GM18519 (cell line): Measurements from ENCODE around the gene STX5.
A peak's percentile ranks its signal among the peaks of the same experiment; 100 is the strongest.
"Not testable (repeated sequence)": the region's sequence is repeated elsewhere in the genome, so short reads cannot be mapped to it uniquely, and the experiment has no call there.

Experiments used
- ATAC-seq: cut with Tn5 transposase; IDR thresholded peaks from one replicate; pipeline ENCODE4 v1.9.1; 2021; ENCODE audit warnings: mild to moderate bottlenecking, moderate library complexity; ENCODE audit not compliant: unreplicated experiment, low FRiP score

STX5 gene, protein sequence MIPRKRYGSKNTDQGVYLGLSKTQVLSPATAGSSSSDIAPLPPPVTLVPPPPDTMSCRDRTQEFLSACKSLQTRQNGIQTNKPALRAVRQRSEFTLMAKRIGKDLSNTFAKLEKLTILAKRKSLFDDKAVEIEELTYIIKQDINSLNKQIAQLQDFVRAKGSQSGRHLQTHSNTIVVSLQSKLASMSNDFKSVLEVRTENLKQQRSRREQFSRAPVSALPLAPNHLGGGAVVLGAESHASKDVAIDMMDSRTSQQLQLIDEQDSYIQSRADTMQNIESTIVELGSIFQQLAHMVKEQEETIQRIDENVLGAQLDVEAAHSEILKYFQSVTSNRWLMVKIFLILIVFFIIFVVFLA

DNA sequence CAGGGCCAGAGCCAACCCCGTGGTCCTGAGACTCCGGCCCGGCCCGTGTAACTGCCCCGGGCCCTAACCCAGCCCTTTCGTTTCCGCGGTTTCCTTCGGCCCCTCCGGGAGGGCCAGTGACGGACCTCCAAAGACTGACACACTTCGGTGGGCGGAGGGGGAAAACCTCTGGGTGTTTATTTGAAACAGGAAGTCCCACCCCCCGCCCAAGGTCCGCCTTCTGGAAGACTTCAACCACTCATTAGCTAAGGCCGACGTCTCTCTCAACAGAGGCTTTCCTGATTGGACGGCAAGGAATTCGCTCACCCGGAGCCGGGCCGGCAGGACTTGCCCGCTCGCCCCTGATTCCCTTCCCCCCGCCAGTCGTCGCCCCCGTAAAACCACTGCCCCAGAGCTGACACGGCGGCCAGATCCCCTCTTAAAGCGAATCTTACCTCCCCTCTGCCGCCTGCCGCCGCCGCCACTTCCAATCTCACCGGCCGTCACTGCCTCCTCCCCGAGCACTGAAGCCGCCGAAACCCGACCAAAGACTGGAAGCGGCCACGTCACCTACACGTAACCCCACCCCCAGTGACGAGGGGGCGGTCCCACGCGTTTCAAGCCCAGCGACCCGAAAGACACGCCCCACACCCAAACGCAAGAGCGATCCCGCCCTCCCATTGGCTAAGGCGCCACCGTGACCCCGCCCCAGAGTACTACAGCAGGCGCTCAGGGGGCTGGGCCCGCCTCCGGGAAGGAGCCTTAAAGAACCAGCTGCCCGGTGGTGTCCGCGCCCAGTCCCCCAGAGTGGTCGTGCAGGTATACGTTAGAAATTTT, at the start of gene STX5:
Gene STX5 (minus strand): TSS at position 532 of the 816 bp plus-strand sequence. CDS start 808 bp downstream, outside the sequence.
- peak; percentile 46 for ATAC-seq

DNA sequence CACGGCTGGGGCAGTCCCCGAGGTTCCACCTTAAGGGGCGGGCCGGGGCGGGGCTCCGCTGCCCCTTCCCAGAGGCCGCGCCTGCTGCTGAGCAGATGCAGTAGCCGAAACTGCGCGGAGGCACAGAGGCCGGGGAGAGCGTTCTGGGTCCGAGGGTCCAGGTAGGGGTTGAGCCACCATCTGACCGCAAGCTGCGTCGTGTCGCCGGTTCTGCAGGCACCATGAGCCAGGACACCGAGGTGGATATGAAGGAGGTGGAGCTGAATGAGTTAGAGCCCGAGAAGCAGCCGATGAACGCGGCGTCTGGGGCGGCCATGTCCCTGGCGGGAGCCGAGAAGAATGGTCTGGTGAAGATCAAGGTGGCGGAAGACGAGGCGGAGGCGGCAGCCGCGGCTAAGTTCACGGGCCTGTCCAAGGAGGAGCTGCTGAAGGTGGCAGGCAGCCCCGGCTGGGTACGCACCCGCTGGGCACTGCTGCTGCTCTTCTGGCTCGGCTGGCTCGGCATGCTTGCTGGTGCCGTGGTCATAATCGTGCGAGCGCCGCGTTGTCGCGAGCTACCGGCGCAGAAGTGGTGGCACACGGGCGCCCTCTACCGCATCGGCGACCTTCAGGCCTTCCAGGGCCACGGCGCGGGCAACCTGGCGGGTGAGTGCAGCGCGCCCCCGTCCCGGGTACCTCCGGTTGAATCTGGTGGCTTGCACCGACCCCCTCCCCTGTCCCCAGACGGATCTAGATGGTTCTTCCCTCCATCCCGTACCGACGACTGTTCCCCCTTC, 49.1 kb upstream of the STX5 start, which contains the start of gene SLC3A2:
Gene SLC3A2 (plus strand): TSS at position 94 of the 776 bp plus-strand sequence. CDS start 128 bp downstream, at position 222.
- peak; percentile 46 for ATAC-seq

DNA sequence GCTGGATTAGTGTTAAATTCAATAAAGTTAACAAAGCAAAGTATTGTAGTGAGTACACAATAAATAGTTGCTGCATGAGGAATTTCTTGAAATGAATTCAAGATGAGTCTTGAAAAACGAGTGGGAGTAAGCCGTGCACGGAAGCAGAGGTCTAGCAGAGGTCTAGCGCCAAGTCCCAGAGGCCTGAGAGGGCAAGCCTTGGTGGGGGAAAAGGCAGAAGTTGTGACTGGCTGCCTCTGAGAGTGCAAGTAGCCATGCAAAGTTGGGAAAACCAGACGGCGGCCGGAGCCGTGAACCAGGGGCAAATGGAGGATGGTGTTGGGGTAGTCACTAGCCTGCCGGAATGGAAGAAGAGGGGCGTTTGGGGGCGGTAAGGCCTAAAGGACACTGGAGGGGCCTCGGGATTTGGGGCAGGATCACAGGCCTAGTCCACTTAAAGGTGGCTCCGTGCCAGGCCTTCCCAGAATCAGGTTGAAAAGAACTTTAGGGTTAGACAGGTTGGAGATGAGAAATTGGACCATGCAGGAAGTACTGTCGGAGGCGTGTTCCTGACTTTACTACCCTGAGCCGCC, 48.5 kb upstream of the STX5 start:
- ATAC-seq: no peak

DNA sequence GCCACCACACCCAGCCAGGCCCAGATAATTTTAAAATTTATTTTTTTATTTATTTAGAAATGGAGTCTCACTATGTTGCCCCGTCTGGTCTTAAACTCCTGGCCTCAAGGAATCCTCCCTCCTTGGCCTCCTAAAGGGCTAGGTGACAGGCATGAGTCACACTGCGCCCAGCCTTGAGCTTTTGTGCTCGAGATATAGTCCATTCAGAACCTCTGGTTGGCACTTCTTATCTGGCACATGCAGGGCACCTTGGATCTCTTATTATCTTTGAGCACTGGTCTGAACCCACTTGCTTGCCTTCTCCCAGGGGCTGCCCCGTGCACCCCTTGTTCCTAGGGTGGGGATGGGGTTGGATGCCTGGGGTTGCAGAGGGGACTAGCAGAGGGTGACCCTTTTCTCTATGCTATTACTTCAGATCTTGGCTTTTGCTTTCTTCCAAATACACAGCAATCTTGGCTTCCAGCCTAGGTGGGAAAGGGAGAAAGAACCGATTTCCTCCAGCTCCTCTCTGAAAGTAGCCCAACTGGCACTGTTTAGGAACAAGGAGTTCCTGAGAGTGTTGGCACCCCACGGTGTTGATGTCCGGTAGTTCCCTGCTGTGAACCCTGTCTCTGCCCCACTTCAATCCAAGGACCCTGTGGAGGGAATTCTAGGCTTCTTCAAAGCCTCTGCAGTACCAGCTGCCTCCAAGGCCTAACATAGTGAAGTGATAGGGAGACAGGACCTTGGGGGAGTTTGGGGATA, 47.6 kb upstream of the STX5 start:
- ATAC-seq: no peak

DNA sequence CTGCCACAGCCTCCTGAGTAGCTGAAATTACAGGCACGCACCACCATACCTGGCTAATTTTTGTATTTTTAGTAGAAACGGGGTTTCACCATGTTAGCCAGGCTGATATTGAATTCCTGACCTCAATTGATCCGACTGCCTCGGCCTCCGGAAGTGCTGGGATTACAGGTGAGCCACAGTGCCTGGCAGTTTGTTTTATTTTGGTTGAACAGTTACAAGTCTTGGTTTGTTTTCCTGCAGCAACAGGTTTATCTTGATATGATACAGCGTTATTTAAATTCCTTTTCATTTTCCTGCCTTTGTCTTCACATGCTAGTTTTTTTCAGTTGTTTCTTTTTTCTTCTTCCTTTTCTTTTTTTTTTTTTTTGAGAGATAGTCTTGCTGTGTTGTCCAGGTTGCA, 44.9 kb upstream of the STX5 start:
- ATAC-seq: no peak

DNA sequence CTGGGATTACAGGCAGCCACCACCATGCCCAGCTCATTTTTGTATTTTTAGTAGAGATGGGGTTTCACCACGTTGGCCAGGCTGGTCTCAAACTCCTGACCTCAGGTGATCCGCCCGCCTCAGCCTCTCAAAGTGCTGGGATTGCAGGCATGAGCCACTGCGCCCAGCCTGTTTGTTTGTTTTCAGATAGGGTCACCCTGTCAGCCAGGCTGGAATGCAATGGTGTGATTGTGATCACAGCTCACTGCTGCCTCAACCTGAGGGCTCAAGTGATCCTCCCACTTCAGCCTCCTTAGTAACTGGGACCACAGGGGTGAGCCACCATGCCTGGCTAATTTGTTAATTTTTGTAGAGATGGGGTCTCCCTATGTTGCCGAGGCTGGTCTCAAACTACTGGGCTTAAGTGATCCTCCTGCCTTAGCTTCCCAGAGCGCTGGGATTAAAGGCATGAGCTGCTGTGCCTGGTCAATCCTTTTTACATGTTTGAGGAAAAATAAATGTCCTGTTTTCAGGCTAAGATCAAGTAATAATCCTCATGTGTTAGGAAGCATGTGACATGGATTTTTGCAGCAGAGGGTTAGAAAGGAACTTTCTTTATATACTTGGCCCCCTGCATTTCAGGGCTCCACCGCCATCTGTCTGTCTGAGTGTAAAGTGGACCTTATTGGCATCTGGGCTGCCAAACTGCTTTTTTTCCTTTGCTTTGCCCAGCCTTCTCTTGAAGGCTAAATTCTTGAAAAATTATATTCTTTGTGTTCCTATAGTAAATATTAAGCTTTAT, 44.0 kb upstream of the STX5 start:
- no peak for ATAC-seq

DNA sequence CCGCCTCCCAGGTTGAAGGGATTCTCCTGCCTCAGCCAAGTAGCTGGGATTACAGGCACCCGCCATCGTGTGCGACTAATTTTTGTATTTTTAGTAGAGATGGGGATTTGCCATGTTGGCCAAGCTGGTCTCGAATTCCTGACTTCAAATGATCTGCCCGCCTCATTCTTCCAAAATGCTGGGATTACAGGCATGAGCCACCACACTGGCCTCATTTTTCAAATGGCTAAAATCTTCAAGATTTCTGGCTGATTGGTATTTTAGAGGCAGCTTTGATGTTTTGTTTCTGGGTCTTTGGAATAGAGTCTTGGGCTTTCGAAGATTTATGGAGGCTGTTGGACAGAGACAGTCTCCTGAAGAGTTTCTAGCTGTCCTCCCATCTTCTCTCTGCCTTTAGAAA, 43.0 kb upstream of the STX5 start:
- ATAC-seq: no peak

DNA sequence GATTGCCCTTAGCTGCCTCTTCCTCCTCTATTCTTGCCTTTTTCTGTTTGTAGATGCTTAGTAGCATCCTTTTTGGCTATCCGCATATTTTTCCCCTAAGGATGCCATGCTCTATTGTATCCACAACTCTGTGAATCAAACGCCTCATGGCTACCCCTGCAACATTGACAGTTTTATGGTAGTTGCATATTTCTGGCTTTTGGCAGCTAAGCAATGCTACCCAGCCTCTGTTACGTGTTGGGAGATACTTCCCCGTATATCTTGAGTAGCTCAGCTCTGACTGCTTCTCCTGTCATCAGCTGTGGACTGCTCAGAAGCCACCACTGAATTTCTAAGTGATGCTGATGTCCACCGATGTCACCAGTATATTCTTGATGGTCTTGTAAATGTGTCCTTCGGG, 33.8 kb upstream of the STX5 start:
- ATAC-seq: no peak

DNA sequence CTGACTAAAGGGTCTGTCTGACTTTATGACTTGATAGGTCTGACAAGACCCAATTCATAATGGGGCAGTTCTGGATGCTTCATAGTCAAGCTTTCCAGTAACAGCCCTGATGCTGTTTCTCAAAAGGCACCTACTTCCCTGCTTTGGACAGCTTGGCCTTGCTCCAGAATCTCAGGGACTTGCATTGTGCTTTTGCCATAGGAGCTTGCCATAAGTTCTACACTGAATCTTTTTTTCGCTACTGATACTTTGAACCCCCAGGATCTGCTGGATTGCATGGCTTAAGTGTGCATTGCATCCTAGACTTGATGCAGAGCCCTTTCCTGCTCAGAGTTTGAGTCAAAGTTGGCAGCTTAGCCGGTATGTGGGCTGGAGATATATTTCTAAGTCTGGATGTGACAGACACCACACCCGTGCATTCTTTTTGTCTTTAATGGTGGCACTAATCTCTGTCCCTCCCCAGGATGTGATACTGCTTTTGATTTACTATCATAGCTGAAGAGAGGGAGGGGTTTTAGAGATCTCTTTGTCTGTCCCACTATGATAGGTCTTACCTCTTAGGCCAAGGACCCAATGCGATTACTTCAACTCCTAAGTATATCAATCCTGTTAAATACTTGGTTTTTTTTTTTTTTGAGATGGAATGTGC, 32.0 kb upstream of the STX5 start:
- no peak for ATAC-seq

DNA sequence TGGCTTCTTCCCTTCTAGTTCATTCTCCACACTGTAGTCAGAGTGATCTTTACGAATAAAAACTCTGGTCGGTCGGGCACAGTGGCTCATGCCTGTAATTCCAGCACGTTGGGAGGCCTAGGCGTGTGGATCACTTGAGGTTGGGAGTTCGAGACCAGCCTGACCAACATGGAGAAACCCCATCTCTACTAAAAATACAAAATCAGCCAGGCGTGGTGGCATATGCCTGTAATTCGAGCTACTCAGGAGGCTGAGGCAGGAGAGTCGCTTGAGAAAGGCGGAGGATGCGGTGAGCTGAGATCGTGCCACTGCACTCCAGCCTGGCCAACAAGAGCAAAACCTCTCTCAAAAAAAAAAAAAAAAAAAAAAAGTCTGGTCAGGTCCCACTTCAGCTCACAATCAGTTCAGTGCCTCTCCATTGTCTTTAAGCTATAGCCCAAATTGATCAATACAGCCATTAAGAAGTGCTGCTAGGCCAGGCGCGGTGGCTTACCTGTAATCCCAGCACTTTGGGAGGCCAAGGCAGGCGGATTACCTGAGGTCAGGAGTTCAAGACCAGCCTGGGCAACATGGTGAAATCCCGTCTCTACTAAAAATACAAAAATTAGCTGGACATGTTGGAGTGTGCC, 29.8 kb upstream of the STX5 start:
- not testable (repeated sequence) for ATAC-seq

DNA sequence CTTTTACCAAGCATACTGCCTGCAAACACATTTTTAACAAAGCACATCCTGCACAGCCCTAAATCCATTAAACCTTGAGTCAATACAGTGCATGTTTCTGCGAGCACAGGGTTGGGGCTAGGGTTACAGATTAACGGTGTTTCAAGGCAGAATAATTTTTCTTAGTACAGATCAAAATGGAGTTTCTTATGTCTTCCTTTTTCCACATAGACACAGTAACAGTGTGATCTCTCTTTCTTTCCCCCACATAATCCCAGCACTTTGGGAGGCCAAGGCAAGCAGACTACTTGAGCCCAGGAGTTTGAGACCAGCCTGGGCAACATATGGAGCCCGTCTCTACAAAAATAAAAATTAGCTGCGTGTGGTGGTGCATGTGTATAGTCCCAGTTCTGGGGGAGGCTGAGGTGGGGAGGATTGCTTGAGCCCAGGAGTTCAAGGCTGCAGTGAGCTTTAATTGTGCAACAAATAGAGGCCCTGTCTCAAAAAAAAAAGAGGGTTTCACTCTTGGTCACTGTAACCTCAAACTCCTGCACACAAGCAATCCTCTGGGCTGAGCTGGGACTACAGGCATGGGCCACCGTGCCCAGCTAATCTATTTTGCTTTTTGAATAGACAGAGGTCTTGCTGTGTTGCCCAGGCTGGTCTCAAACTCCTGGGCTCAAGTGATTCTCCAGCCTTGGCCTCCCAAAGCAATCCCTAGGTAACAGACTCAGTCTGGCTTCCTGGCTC, 29.1 kb upstream of the STX5 start:
- no peak for ATAC-seq

DNA sequence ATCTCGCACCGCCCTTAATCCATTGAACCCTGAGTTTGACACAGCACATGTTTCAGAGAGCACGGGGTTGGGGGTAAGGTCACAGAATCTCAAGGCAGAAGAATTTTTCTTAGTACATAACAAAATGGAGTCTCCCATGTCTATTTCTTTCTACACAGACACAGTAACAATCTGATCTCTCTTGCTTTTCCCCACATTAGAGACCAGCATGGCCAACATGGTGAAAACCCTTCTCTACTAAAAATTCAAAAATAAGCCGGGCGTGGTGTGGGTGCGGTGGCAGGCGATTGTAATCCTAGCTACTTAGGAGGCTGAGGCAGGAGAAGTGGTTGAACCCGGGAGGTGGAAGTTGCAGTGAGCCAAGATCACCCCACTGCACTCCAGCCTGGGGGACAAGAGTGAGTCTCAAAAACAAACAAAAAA, 27.4 kb upstream of the STX5 start:
- ATAC-seq: not testable (repeated sequence)

DNA sequence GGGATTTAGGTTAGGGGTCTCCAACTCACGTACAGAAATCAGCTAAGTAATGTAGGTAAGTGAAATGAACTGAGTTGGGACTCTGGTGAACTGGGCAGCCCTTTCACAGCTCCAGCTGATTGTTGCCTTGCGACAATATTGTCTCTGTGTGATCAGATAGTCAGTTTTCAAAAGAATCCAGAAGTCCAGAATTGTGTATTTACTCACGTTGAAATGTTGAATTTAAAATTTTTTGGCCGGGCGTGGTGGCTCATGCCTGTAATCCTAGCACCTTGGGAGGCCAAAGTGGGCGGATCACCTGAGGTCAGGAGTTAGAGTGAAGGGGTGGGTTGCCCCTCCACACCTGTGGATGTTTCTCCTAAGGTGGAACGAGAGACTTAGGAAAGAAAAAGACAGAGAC, 26.4 kb upstream of the STX5 start:
- no peak for ATAC-seq

DNA sequence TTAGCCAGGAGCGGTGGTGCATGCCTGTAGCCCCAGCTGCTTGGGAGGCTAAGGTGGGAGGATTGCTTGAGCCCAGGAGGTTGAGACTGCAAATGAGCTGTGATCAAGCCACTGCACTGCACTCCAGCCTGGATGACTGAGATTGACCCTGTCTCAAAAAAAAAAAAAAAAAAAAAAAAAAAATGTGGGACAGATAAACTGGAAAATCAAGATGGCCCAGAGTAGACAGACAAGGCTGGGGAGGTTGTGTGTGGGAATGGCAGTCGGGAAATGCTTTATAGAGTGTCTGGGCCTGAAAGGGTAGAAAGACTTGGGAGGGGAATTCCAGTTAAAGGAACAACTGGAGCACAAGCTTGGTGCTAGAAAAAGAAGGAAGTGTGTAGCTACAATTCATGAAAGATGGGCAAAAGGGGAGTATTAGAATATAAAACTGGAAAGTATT, 25.7 kb upstream of the STX5 start:
- ATAC-seq: no peak

DNA sequence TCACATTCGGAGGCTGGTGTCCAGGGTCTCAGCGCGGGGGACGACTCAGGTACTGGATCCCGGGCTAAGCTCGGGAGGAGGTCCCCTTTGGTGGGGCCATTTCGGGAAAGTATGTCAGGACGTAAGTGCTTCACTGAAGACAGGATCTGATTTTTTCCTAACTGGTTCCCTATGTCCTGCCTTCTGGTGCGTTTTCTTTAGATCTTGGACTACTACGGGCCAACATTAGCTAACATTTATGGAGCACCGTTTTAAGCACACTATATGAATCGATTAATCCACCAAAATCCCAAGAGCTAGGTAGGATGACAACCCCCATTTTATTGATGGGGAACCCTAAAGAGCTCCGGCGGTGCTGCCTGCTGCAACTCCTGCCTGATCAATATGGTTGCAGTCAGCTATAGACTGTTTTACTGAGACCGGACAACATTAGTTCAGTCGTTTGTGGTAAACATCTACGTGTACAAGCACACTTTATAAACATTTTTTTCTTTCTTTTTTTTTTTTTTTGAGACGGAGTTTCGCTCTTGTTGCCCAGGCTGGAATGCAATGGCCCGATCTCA, 24.6 kb upstream of the STX5 start:
- ATAC-seq: no peak

DNA sequence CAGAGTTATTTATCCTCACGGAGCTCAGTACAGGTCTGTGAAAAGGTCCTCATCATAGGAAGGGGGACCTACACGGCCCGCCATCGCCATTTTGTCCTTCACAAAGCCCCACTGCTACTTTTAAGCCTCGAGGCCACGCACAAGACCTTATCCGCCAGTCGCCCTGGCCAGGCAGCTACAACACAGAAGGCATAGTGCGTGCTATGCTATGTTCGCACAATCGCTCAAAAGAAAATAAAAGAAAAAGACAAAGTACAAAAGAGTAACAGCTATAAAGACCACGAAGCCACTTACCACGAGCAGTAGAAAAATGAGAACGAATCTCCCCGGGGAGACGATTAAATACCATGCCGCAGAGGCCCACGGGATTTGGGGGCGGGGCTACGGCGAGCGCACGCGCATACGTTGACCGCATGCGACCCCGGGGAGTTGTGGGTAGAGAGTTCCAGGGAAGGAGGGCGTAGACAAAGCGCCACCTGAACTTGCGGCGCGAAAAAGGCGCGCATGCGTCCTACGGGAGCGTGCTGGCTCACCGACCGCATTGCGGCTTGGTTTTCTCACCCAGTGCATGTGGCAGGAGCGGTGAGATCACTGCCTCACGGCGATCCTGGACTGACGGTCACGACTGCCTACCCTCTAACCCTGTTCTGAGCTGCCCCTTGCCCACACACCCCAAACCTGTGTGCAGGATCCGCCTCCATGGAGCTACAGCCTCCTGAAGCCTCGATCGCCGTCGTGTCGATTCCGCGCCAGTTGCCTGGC, 23.9 kb upstream of the STX5 start:
- peak; percentile 69 for ATAC-seq
